ENCODE data around the gene OOSP4A.

- TF ChIP-seq POLR2A (IDR thresholded peaks at IDR 0.05), result no peak
- TF ChIP-seq, protein P1, sequence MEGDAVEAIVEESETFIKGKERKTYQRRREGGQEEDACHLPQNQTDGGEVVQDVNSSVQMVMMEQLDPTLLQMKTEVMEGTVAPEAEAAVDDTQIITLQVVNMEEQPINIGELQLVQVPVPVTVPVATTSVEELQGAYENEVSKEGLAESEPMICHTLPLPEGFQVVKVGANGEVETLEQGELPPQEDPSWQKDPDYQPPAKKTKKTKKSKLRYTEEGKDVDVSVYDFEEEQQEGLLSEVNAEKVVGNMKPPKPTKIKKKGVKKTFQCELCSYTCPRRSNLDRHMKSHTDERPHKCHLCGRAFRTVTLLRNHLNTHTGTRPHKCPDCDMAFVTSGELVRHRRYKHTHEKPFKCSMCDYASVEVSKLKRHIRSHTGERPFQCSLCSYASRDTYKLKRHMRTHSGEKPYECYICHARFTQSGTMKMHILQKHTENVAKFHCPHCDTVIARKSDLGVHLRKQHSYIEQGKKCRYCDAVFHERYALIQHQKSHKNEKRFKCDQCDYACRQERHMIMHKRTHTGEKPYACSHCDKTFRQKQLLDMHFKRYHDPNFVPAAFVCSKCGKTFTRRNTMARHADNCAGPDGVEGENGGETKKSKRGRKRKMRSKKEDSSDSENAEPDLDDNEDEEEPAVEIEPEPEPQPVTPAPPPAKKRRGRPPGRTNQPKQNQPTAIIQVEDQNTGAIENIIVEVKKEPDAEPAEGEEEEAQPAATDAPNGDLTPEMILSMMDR (IDR thresholded peaks at IDR 0.05), result no peak
These were observed 53.0 kb downstream of the OOSP4A start, which contains the start of gene OOSP4B for GRCh38 chr11:60016881-60017280.
